ENCODE measurements around the gene RDX.

The RDX gene

DNA sequence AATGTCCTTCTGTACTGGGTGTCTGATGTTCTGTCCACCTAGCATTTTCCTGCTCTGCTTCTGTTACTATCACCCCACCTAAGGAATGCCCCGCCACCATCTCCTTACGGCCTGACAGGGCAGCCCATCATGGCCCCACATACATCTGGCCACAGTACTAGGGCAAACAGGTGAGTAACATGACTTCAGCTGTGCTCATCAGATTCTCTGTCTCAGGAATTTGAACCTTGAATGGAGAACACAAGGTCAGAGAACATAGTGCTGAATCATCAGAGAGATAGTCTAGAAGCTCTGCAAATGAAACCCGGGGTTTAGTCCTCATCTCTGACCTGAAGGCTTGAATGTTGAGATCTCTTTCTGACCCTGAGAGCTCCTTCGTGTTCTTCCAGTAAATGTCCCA lies 170.8 kb downstream of the RDX start:
- no peak for DNase-seq
